ENCODE results near the gene NTNG1.

The NTNG1 gene

GRCh38 chr1:107487506-107487905, 346.7 kb downstream of the NTNG1 start:
- no peak for DNase-seq (ENCODE audit: low read depth in 2 of 2, low spot score in 1 of 2)

GRCh38 chr1:107491582-107491981, 350.7 kb downstream of the NTNG1 start:
- no peak for DNase-seq (ENCODE audit: low read depth in 2 of 2, low spot score in 1 of 2)

GRCh38 chr1:107493111-107493716, 352.4 kb downstream of the NTNG1 start:
- DNase-seq (ENCODE audit: low read depth in 2 of 2, low spot score in 1 of 2): no peak

GRCh38 chr1:107494061-107494460, 353.2 kb downstream of the NTNG1 start:
- DNase-seq (ENCODE audit: low read depth in 2 of 2, low spot score in 1 of 2): no peak

- no peak for DNase-seq (ENCODE audit: low read depth in 2 of 2, low spot score in 1 of 2)
Observed at GRCh38 chr1:107496002-107496401, 355.2 kb downstream of the NTNG1 start.

- no peak for DNase-seq (ENCODE audit: low read depth in 2 of 2, low spot score in 1 of 2)
Observed at GRCh38 chr1:107499139-107499744, 358.4 kb downstream of the NTNG1 start.

- no peak for DNase-seq (ENCODE audit: low read depth in 2 of 2, low spot score in 1 of 2)
Observed at GRCh38 chr1:107501081-107501605, 360.3 kb downstream of the NTNG1 start.

- DNase-seq (ENCODE audit: low read depth in 2 of 2, low spot score in 1 of 2): no peak
Observed at GRCh38 chr1:107510347-107510746, 369.5 kb downstream of the NTNG1 start.

GRCh38 chr1:107512836-107513235, 372.0 kb downstream of the NTNG1 start:
- DNase-seq (ENCODE audit: low read depth in 2 of 2, low spot score in 1 of 2): no peak

GRCh38 chr1:107514841-107515240, 374.0 kb downstream of the NTNG1 start:
- DNase-seq (ENCODE audit: low read depth in 2 of 2, low spot score in 1 of 2): no peak

GRCh38 chr1:107515702-107516101, 374.9 kb downstream of the NTNG1 start:
- no peak for DNase-seq (ENCODE audit: low read depth in 2 of 2, low spot score in 1 of 2)

GRCh38 chr1:107523061-107523460, 382.2 kb downstream of the NTNG1 start:
- DNase-seq (ENCODE audit: low read depth in 2 of 2, low spot score in 1 of 2): no peak

GRCh38 chr1:107523736-107524135, 382.9 kb downstream of the NTNG1 start:
- DNase-seq (ENCODE audit: low read depth in 2 of 2, low spot score in 1 of 2): no peak

GRCh38 chr1:107524301-107524700, 383.5 kb downstream of the NTNG1 start:
- DNase-seq (ENCODE audit: low read depth in 2 of 2, low spot score in 1 of 2): no peak

- DNase-seq (ENCODE audit: low read depth in 2 of 2, low spot score in 1 of 2): no peak
Observed at GRCh38 chr1:107525145-107525544, 384.3 kb downstream of the NTNG1 start.

GRCh38 chr1:107525961-107526360, 385.1 kb downstream of the NTNG1 start:
- DNase-seq (ENCODE audit: low read depth in 2 of 2, low spot score in 1 of 2): no peak

- no peak for DNase-seq (ENCODE audit: low read depth in 2 of 2, low spot score in 1 of 2)
Observed at GRCh38 chr1:107526524-107527198, 385.8 kb downstream of the NTNG1 start.

GRCh38 chr1:107529511-107530149, 388.8 kb downstream of the NTNG1 start:
- no peak for DNase-seq (ENCODE audit: low read depth in 2 of 2, low spot score in 1 of 2)

GRCh38 chr1:107530543-107530942, 389.7 kb downstream of the NTNG1 start:
- no peak for DNase-seq (ENCODE audit: low read depth in 2 of 2, low spot score in 1 of 2)

GRCh38 chr1:107531065-107531908, 390.4 kb downstream of the NTNG1 start:
- DNase-seq (ENCODE audit: low read depth in 2 of 2, low spot score in 1 of 2): no peak

GRCh38 chr1:107532318-107532717, 391.5 kb downstream of the NTNG1 start:
- no peak for DNase-seq (ENCODE audit: low read depth in 2 of 2, low spot score in 1 of 2)
